Measurements from ENCODE around the gene GSDMA.
A peak's percentile ranks its signal among the peaks of the same experiment; 100 is the strongest.
"Not testable (repeated sequence)": the region's sequence is repeated elsewhere in the genome, so short reads cannot be mapped to it uniquely, and the experiment has no call there.

Gene GSDMA

GRCh38 chr17:39999067-39999466 lies 36.3 kb downstream of the GSDMA start:
- no peak for DNase-seq

DNA sequence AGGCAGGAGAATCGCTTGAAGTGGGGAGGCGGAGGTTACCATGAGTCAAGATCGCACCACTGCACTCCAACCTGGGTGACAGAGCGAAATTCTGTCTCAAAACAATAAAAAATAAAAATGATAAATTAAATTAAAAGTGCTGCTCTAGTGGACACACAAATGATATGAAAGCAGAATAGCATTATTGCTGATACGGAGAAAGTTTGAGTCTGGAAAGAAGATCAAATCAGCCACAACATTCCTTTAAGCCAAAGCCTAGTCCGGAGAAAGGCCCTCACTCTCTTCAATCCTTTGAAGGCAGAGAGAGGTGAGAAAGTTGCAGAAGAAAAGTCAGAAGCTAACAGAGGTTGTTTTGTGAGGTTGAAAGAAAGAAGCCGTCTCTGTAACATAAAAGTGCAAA lies 37.4 kb downstream of the GSDMA start:
- no peak for DNase-seq

- not testable (repeated sequence) for DNase-seq
These were observed 38.5 kb downstream of the GSDMA start for GRCh38 chr17:40001335-40001734.

DNA sequence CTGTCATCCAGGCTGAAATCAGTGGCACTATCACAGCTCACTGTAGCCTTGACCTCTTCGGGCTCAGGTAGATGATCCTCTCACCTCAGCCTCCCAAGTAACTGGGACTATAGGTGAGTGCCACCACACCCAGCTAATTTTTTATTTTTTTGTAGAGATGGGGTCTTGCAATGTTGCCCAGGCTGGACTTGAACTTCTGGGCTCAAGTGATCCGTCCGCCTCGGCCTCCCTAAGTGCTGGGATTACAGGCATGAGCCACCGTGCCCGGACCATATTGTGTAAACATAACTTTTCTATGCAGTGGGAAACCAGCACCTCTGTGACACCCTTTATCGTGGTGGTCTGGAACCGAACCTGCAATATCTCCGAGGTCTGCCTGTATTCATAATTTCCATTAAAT lies 41.3 kb downstream of the GSDMA start:
- DNase-seq, result no peak

DNA sequence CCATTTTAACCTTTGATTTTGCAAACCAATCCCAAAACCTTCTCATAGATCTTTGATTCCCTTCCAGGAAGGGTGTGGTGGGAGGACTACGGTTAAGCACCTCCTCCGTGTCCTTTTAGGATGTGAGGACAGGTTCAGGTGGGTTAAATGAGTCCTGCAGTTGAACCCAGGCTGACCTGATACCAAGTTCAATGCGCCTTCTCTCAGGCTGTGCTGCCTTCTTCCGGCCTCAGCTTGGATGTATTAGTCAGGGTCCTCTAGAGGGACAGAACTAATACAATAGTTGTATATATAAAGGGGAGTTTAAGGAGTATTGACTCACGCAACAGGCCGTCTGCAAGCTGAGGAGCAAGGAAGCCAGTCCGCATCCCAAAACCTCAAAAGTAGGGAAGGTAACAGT lies 41.9 kb downstream of the GSDMA start:
- DNase-seq, result no peak

- no peak for DNase-seq
These were observed 42.7 kb downstream of the GSDMA start for GRCh38 chr17:40005520-40005919.

DNA sequence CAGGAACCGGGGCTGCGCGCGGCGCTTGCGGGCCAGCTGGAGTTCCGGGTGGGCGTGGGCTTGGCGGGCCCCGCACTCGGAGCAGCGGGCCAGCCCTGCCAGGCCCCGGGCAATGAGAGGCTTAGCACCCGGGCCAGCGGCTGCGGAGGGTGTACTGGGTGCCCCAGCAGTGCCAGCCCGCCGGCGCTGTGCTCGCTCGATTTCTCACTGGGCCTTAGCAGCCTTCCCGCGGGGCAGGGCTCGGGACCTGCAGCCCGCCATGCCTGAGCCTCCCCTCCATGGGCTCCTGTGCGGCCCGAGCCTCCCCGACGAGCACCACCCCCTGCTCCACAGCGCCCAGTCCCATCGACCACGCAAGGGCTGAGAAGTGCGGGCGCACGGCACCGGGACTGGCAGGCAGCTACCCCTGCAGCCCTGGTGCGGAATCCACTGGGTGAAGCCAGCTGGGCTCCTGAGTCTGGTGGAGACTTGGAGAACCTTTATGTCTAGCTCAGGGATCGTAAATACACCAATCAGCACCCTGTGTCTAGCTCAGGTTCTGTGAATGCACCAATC lies 48.2 kb downstream of the GSDMA start:
- DNase-seq, result not testable (repeated sequence)

- DNase-seq, result not testable (repeated sequence)
These were observed 49.3 kb downstream of the GSDMA start for GRCh38 chr17:40012017-40012647.

DNA sequence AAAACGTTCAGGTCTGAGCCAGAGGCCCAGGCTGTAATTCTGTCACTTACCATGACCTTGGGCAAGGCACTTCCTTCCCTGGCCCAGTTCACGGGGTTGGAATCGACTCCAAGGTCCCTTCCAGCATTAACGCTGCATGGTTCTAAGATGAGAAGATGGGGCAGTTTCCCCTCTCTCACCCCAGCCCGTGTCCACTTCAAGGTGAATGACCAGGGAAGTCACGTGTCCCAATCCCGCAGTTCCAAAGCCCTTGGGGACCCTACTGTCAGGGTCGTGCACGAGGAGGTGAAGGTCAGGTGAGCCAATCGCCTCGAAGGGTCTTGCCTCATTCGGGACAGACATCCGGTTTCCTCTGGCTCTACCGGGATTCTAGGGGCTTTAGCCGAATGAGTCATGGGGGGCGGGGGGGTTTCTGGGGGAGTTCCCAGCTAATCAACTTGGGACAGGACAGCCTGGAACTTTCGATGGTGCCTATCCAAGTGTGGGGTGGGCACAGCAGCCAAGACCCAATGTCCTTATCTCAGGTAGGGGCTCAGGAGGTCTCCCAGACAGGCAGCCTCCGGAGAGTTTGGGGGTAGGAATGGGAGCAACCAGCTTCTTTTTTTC lies 51.7 kb downstream of the GSDMA start:
- no peak for DNase-seq

DNA sequence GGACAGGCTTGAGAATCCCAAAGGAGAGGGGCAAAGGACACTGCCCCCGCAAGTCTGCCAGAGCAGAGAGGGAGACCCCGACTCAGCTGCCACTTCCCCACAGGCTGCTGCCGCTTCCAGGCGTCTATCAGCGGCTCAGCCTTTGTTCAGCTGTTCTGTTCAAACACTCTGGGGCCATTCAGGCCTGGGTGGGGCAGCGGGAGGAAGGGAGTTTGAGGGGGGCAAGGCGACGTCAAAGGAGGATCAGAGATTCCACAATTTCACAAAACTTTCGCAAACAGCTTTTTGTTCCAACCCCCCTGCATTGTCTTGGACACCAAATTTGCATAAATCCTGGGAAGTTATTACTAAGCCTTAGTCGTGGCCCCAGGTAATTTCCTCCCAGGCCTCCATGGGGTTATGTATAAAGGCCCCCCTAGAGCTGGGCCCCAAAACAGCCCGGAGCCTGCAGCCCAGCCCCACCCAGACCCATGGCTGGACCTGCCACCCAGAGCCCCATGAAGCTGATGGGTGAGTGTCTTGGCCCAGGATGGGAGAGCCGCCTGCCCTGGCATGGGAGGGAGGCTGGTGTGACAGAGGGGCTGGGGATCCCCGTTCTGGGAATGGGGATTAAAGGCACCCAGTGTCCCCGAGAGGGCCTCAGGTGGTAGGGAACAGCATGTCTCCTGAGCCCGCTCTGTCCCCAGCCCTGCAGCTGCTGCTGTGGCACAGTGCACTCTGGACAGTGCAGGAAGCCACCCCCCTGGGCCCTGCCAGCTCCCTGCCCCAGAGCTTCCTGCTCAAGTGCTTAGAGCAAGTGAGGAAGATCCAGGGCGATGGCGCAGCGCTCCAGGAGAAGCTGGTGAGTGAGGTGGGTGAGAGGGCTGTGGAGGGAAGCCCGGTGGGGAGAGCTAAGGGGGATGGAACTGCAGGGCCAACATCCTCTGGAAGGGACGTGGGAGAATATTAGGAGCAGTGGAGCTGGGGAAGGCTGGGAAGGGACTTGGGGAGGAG lies 52.5 kb downstream of the GSDMA start, which contains the start of gene CSF3:
Gene CSF3, plus strand, starts transcription at position 436 of the 993 bp plus-strand sequence. Its CDS starts 35 bp downstream, at position 471.
- DNase-seq, result no peak

- DNase-seq, result peak in 1 of 2 donors; percentile 41
These were observed 53.5 kb downstream of the GSDMA start for GRCh38 chr17:40015998-40016985.

- no peak for DNase-seq
These were observed 54.7 kb downstream of the GSDMA start for GRCh38 chr17:40017422-40018080.

GRCh38 chr17:40018211-40019121 lies 55.7 kb downstream of the GSDMA start:
- no peak for DNase-seq

DNA sequence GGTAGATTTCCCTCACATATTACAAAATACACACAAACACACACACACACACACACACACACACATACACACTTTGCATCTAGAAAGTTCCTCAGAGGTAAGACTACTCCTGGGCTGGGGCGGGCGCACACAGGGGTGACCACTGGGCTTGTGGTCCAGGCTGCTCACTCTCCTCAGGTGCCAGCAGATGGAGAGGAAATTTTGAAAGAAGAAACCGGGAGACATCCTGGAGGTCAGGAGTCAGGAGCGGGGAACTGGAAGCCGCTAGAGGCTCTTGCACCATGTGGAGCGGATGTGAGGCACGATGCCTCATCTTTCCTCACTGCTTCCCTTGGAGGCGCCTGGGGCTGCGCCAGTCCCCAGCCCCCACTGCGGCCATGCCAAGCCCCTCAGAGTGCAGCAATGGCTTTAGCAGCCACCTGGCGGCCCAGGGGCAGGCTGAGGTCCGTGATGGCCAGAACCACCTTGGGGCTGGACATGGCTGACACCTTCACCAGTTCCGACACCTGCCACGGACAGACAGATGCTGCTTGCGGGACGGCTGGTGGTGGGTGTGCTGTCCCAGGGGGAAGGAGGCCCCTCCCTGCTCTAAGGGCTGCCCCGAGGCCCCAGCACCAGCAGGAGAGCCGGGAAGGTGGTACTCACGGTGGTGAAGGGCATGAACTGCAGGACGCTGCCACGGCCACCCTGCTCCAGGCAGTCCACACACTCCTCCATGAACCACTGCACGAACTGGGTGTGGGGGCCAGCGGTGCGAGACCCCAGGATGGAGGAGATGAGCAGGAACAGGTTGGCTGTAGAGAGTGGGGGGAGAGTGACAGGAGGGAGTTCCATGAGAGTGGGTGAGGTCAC lies 56.6 kb downstream of the GSDMA start:
- DNase-seq, result no peak

DNA sequence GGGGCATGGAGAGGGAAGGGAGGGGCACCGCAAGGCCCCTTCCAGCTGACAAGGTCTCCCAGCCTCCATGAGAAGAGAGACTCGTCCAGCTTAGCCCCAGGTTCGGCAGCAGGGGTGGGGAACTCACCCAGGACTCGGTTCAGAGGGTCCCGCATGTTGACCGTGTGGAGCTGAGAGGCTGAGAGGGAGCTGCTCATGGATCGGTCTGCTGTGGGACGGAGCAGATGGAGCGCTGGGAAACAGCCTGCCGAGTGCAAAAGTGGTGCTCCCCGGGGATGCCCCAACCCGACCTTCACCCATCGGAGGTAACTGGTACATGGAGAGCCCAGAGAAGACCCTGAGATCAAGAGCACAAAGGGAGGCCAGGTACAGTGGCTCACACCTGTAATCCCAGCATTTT lies 57.3 kb downstream of the GSDMA start:
- DNase-seq, result no peak

- no peak for DNase-seq
These were observed 58.7 kb downstream of the GSDMA start for GRCh38 chr17:40021451-40021971.

DNA sequence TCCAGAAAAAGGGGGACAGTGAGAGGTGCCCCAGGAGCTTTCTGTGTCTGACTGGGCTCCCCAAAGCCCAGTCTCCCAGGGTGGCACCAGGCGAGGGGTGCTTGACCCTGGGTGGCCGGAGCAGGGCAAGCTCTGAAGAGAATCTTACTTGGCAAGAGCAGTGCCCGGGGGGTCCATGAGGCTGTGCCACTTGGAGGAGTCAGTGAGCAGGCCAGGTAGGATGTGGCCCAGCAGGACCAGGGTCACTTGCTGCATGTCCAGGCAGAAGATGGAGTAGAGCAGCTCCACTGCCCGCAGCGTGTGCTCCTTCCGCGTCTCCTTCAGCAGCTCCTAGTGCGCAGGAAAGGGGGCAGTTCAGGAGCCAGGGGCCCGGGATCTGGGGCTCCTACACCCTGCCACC lies 59.7 kb downstream of the GSDMA start:
- no peak for DNase-seq

DNA sequence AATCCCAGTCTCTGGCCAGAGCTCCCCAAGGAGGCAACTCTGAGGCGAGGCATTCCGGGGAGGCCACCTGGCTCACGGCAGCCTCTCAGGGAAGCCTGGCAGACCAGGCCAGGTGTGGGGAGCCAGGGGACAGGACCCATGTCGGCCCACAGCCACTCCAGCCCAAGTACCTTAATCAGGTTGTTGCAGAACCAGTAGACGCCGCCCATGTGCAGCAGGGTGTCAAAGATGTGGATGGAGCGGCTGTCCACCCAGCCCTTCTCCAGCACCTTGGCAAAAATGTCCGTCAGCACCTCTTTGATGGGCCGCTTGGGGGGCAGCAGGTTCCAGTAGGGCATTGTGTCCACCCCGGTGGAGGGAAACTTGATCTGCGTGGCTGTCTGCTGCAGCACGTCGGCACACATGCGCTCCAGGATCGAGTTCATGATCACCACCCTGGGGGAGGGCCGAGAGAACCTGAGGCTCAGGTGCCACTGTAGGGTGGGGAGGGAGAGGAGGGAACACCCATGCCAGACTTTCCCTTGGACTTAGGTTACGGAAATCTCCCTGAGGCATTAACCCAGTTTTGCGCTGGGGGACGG lies 60.2 kb downstream of the GSDMA start:
- no peak for DNase-seq
